ENCODE data around the gene OTOP1.

DNA sequence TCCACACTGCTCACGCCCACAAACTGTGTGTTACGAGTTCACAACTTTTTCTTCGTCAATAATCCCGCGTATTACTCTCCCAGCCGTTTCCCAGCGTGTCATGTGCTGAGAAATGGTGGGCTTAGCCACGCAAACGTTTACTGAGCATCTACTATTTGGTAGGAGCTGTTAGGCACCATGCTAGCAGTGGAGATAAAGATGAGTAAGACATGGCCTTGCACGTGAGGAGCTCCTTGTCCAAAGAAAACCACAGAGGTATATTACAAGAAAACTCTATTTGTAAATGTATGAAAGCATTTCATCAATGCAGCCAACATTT, 22.1 kb upstream of the OTOP1 start:
- TF ChIP-seq, protein P1, sequence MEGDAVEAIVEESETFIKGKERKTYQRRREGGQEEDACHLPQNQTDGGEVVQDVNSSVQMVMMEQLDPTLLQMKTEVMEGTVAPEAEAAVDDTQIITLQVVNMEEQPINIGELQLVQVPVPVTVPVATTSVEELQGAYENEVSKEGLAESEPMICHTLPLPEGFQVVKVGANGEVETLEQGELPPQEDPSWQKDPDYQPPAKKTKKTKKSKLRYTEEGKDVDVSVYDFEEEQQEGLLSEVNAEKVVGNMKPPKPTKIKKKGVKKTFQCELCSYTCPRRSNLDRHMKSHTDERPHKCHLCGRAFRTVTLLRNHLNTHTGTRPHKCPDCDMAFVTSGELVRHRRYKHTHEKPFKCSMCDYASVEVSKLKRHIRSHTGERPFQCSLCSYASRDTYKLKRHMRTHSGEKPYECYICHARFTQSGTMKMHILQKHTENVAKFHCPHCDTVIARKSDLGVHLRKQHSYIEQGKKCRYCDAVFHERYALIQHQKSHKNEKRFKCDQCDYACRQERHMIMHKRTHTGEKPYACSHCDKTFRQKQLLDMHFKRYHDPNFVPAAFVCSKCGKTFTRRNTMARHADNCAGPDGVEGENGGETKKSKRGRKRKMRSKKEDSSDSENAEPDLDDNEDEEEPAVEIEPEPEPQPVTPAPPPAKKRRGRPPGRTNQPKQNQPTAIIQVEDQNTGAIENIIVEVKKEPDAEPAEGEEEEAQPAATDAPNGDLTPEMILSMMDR (IDR thresholded peaks at IDR 0.05; ENCODE audit: low read length), result no peak
- TF ChIP-seq EZH2 (IDR thresholded peaks at IDR 0.05; ENCODE audit: borderline replicate concordance, low read length), result no peak

All from OCI-LY1 (cell line).